SK-N-SH (cell line): Measurements from ENCODE around the gene CALML6. TPM values are rescaled to one million over a fixed set of nuclear protein-coding genes. Genes with fewer than 3 reads are reported as not detected.

Source experiments
- CTCF ChIA-PET: fragments of 300-600, 350-600 bp; formaldehyde crosslinking; extraction: SDS; loops from one replicate; lab custom pipeline; 2021; lab: Yijun Ruan, JAX
- POLR2A ChIA-PET: fragments of 350-600 bp; sonication (Branson Sonifier 250); formaldehyde crosslinking; extraction: SDS; loops from one replicate; lab custom pipeline; 2020; ENCODE audit warnings: antibody characterized with exemption, inconsistent platforms; lab: Yijun Ruan, JAX
- DNase-seq: peaks from one replicate; pipeline ENCODE4 v3.0.0; 2012
- H2AFZ ChIP-seq: fragments of 200-600 bp; sonication (generic); 2 replicates; pipeline ENCODE4 v1.8.1; 2016; ENCODE audit warnings: antibody characterized with exemption, mild to moderate bottlenecking, low read depth
- H3F3A ChIP-seq: fragments of 200-600 bp; sonication (generic); replicated peaks from 2 replicates; pipeline ENCODE3; 2016; ENCODE audit warnings: antibody characterized with exemption, mild to moderate bottlenecking; ENCODE audit not compliant: insufficient read depth
- H3K27ac ChIP-seq, 2 experiments: fragments of 200-500 bp in 1 of 2; fragments of 200-600 bp in 1 of 2; sonication (Bioruptor generic) in 1 of 2; sonication (generic), shearing (Covaris generic) in 1 of 2; 2 replicates each; pipeline versions ENCODE4 v1.5.1 to v1.6.1; 2014 to 2016; ENCODE audit warnings: low read depth in 2 of 2, inconsistent platforms in 1 of 2, low read length in 1 of 2, mild to moderate bottlenecking in 1 of 2, mixed read lengths in 1 of 2
- H3K27me3 ChIP-seq: fragments of 200-600 bp; sonication (generic), shearing (Covaris generic); 2 replicates; pipeline ENCODE4 v1.6.1; 2016; ENCODE audit warnings: mixed run types; ENCODE audit not compliant: insufficient read depth
- H3K36me3 ChIP-seq, 2 experiments: fragments of 200-500 bp in 1 of 2; fragments of 200-600 bp in 1 of 2; sonication (Bioruptor generic) in 1 of 2; sonication (generic) in 1 of 2; replicated peaks in 1 of 2; 2 replicates each; pipeline versions ENCODE3 to v1.5.1; 2014 to 2016; ENCODE audit warnings: low read length in 1 of 2, mild to moderate bottlenecking in 1 of 2; ENCODE audit not compliant: insufficient read depth in 2 of 2, control insufficient read depth in 1 of 2
- H3K4me1 ChIP-seq, 2 experiments: fragments of 200-500 bp in 1 of 2; fragments of 200-600 bp in 1 of 2; sonication (Bioruptor generic) in 1 of 2; sonication (generic), shearing (Covaris generic) in 1 of 2; 2 replicates each; pipeline versions ENCODE4 v1.5.1 to v1.6.1; 2014 to 2016; ENCODE audit warnings: low read depth in 1 of 2, low read length in 1 of 2, mixed run types in 1 of 2; ENCODE audit not compliant: insufficient read depth in 2 of 2, control insufficient read depth in 1 of 2
- H3K4me2 ChIP-seq: fragments of 200-600 bp; sonication (generic), shearing (Covaris generic); 2 replicates; pipeline ENCODE4 v1.6.1; 2017; ENCODE audit warnings: mixed run types
- H3K4me3 ChIP-seq, 2 experiments: fragments of 200-500 bp in 1 of 2; fragments of 200-600 bp in 1 of 2; sonication (Bioruptor generic) in 1 of 2; sonication (generic), shearing (Covaris generic) in 1 of 2; 2 replicates each; pipeline versions ENCODE4 v1.5.1 to v1.8.1; 2014 to 2016; ENCODE audit warnings: low read depth in 2 of 2, inconsistent platforms in 1 of 2, low read length in 1 of 2, mild to moderate bottlenecking in 1 of 2, mixed read lengths in 1 of 2, moderate library complexity in 1 of 2
- H3K79me2 ChIP-seq: fragments of 200-600 bp; sonication (generic); 2 replicates; pipeline ENCODE4 v1.8.1; 2017; ENCODE audit warnings: mild to moderate bottlenecking; ENCODE audit not compliant: insufficient read depth
- H3K9ac ChIP-seq: fragments of 200-600 bp; sonication (generic); 2 replicates; pipeline ENCODE4 v1.6.1; 2017; ENCODE audit warnings: mixed run types
- H3K9me2 ChIP-seq: fragments of 200-600 bp; sonication (generic); 2 replicates; pipeline ENCODE4 v1.6.1; 2017; ENCODE audit warnings: mixed run types
- H3K9me3 ChIP-seq: fragments of 200-600 bp; sonication (generic); 2 replicates; pipeline ENCODE4 v1.6.1; 2017; ENCODE audit warnings: mixed run types, mild to moderate bottlenecking, moderate library complexity
- H4K20me1 ChIP-seq: fragments of 200-600 bp; sonication (generic); 2 replicates; pipeline ENCODE4 v1.6.1; 2017; ENCODE audit warnings: mild to moderate bottlenecking, mixed run types; ENCODE audit not compliant: insufficient read depth
- GABPA ChIP-seq: IDR thresholded peaks from 2 replicates; pipeline ENCODE4 v1.4.0; 2012; ENCODE audit warnings: low read depth, mild to moderate bottlenecking
- GATA2 ChIP-seq: sonication (generic); formaldehyde crosslinking; IDR thresholded peaks from 2 replicates; pipeline ENCODE4 v1.5.0; 2020; ENCODE audit warnings: mild to moderate bottlenecking, missing genetic modification reagents
- MEF2A ChIP-seq: IDR thresholded peaks from 2 replicates; pipeline ENCODE4 v1.4.0; 2012; ENCODE audit warnings: low read depth, borderline replicate concordance
- MXI1 ChIP-seq: IDR thresholded peaks from 2 replicates; pipeline ENCODE4 v1.6.1; 2012; ENCODE audit warnings: mild to moderate bottlenecking, low read depth, low read length, improper control_type of control experiment
- POLR2AphosphoS5 ChIP-seq: IDR thresholded peaks from 2 replicates; pipeline ENCODE4 v1.6.1; 2012; ENCODE audit warnings: low read depth, low read length
- RAD21 ChIP-seq: IDR thresholded peaks from 2 replicates; pipeline ENCODE4 v1.6.1; 2012; ENCODE audit warnings: mild to moderate bottlenecking, low read length
- RFX5 ChIP-seq: IDR thresholded peaks from 2 replicates; pipeline ENCODE4 v1.6.1; 2012; ENCODE audit warnings: mild to moderate bottlenecking, improper control_type of control experiment, low read length
- RXRA ChIP-seq: IDR thresholded peaks from 2 replicates; pipeline ENCODE4 v1.4.0; 2012; ENCODE audit warnings: low read depth, mild to moderate bottlenecking, borderline replicate concordance
- SMC3 ChIP-seq: IDR thresholded peaks from 2 replicates; pipeline ENCODE4 v1.6.1; 2012; ENCODE audit warnings: low read depth, low read length, improper control_type of control experiment
- WGBS: methylation state at CpG from one replicate; pipeline ENCODE4 v1.1.6; 2017; ENCODE audit warnings: low lambda C conversion rate; 5-methylcytosine and 5-hydroxymethylcytosine counted together
- polyA plus RNA-seq, 3 experiments: library from polyadenylated mRNA; depleted of rRNA; stranded (reverse); fragments of >200 nt; gene quantifications; 2 replicates each; pipeline ENCODE4 v1.2.3, GENCODE V29; 2012
- TF ChIP-seq, protein P1 (sequence below): fragments of 200-600 bp; sonication (generic); IDR thresholded peaks from 2 replicates; pipeline ENCODE4 v1.6.1; 2017; ENCODE audit warnings: antibody characterized with exemption, mild to moderate bottlenecking, moderate library complexity
- TF ChIP-seq, protein P2 (sequence below): IDR thresholded peaks from 2 replicates; pipeline ENCODE4 v1.4.0; 2012; ENCODE audit warnings: low read depth, borderline replicate concordance
- TF ChIP-seq, protein P3 (sequence below): IDR thresholded peaks from 2 replicates; pipeline ENCODE4 v1.4.0; 2012; ENCODE audit warnings: low read depth
- TF ChIP-seq, protein P4 (sequence below): fragments of 150-350 bp; IDR thresholded peaks from 2 replicates; pipeline ENCODE4 v1.6.1; 2016; ENCODE audit warnings: mild to moderate bottlenecking, low read depth, low read length

The CALML6 gene
- polyA plus RNA-seq, 1 of the 3 experiments (the other 2 are of a cell fraction), result 0.87 TPM

DNA sequence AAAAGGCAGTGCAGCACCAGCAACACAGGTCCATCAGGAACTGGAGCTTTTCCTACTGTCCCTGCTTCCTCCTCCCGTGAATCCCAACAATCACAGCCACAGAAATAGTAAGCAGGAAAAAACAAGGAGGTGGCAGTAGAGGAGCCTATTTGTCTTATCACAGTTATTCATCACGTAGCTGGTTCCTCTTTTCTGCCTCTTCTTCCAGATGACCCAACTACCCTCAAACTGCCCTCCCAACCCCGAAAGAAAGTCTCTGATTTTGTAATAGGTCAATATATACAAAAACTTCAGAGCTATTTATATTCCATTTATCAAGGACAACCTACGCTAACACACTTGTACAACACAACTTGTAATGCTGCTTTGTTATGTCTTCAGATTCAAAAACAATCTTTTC lies 45.6 kb upstream of the CALML6 start (continued):
- TF ChIP-seq, protein P1, sequence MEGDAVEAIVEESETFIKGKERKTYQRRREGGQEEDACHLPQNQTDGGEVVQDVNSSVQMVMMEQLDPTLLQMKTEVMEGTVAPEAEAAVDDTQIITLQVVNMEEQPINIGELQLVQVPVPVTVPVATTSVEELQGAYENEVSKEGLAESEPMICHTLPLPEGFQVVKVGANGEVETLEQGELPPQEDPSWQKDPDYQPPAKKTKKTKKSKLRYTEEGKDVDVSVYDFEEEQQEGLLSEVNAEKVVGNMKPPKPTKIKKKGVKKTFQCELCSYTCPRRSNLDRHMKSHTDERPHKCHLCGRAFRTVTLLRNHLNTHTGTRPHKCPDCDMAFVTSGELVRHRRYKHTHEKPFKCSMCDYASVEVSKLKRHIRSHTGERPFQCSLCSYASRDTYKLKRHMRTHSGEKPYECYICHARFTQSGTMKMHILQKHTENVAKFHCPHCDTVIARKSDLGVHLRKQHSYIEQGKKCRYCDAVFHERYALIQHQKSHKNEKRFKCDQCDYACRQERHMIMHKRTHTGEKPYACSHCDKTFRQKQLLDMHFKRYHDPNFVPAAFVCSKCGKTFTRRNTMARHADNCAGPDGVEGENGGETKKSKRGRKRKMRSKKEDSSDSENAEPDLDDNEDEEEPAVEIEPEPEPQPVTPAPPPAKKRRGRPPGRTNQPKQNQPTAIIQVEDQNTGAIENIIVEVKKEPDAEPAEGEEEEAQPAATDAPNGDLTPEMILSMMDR, result no peak
- no peak for TF ChIP-seq MEF2A
- TF ChIP-seq, protein P2, sequence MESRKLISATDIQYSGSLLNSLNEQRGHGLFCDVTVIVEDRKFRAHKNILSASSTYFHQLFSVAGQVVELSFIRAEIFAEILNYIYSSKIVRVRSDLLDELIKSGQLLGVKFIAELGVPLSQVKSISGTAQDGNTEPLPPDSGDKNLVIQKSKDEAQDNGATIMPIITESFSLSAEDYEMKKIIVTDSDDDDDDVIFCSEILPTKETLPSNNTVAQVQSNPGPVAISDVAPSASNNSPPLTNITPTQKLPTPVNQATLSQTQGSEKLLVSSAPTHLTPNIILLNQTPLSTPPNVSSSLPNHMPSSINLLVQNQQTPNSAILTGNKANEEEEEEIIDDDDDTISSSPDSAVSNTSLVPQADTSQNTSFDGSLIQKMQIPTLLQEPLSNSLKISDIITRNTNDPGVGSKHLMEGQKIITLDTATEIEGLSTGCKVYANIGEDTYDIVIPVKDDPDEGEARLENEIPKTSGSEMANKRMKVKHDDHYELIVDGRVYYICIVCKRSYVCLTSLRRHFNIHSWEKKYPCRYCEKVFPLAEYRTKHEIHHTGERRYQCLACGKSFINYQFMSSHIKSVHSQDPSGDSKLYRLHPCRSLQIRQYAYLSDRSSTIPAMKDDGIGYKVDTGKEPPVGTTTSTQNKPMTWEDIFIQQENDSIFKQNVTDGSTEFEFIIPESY, result no peak
- TF ChIP-seq POLR2AphosphoS5, result no peak
- no peak for TF ChIP-seq MXI1
- no peak for TF ChIP-seq RAD21
- no peak for TF ChIP-seq GABPA
- TF ChIP-seq, protein P3, sequence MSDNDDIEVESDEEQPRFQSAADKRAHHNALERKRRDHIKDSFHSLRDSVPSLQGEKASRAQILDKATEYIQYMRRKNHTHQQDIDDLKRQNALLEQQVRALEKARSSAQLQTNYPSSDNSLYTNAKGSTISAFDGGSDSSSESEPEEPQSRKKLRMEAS, result no peak

DNA sequence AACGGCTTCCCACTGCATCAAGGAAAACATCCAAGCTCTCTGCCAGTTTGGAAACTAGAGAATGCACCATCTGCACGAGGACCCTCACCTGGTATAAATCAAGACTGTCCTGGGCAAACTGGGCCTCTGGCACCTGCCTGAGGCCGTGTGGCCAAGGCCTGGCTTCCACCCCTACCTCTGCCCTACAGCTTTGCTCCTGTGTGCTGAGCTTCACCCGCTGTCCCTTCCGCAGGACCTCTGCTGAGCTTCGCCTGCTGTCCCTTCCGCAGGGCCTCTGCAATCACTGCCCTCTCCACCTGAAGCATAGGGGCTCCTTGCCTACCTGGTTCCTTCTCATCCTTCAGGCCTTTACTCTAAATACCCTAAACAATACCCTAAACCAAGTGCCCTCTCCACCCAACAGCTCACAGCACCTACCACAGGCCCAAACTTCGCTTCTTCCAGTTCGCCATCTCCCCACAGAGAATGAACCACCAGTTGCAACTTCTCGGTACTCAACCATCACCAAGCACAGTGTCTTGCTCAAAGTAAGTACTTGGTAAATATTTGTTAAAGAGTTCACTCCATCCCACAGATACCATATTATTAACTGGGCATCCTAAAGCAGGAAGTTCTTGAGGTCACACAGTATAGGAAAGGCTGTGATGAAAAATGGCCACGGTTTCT lies 42.6 kb upstream of the CALML6 start:
- 95% methylated on average over 11 of the region's 11 CpGs for WGBS
- peaks cover 100% of the 10 kb centered on the region for H3K79me2 ChIP-seq
- no peak overlapping the region for H3K27ac ChIP-seq
- peaks cover 8 to 30% of the 10 kb centered on the region in 2 experiments for H3K36me3 ChIP-seq
- H3K9me3 ChIP-seq, result no peaks in the 10 kb centered on the region
- peaks cover 0 to 18% of the 10 kb centered on the region in 2 experiments; a peak in 1 of 4 replicates for H3K4me1 ChIP-seq
- no peak for DNase-seq
- H3K9me2 ChIP-seq, result no peaks in the 10 kb centered on the region
- no peak overlapping the region for H2AFZ ChIP-seq
- H3F3A ChIP-seq, result peaks cover 16% of the 10 kb centered on the region
- TF ChIP-seq RXRA (no peak), RFX5 (no peak), SMC3 (no peak), GATA2 (CRISPR knock-in tag) (no peak), MEF2A (no peak)
- TF ChIP-seq, protein P1, result no peak
- TF ChIP-seq, protein P4, sequence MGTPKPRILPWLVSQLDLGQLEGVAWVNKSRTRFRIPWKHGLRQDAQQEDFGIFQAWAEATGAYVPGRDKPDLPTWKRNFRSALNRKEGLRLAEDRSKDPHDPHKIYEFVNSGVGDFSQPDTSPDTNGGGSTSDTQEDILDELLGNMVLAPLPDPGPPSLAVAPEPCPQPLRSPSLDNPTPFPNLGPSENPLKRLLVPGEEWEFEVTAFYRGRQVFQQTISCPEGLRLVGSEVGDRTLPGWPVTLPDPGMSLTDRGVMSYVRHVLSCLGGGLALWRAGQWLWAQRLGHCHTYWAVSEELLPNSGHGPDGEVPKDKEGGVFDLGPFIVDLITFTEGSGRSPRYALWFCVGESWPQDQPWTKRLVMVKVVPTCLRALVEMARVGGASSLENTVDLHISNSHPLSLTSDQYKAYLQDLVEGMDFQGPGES, result no peak
- H3K27me3 ChIP-seq, result no peaks in the 10 kb centered on the region
- peaks cover 100% of the 10 kb centered on the region for H4K20me1 ChIP-seq
- CTCF ChIA-PET, result interaction anchor here (1.3 to 2.0 kb wide), 2 partner anchors 10 to 36 kb away, joined by 5 to 7 read pairs; no protein-coding TSS in a partner anchor
- H3K4me2 ChIP-seq, result no peak overlapping the region
- no peak overlapping the region for H3K4me3 ChIP-seq
- no peak overlapping the region for H3K9ac ChIP-seq
- POLR2A ChIA-PET, result no interaction called here
